Measurements from ENCODE around the gene NR2C1. TPM values are rescaled to one million over a fixed set of nuclear protein-coding genes. Genes with fewer than 3 reads are reported as not detected.
"Not testable (repeated sequence)": the region's sequence is repeated elsewhere in the genome, so short reads cannot be mapped to it uniquely, and the experiment has no call there.

NR2C1 gene
- total RNA-seq, 4 donors from 2014 or later, result 11.3 to 61.9 (median 25.7) TPM

DNA sequence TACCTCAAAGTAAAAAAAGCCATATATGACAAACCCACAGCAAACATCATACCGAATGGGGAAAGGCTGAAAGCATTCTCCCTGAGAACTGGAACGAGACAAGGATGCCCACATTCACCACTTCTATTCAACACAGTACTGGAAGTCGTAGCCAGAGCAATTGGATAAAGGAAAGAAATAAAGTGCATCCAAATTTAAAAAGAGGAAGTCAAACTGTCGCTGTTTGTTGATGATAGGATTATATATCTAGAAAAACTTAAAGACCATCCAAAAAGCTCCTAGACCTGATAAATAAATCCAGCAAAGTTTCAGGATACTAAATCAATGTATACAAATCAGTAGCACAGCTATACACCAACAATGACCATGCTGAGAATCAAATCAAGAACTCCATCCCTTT, 75.1 kb downstream of the NR2C1 start:
- 54 to 73% methylated on average over 4 of the region's 4 CpGs for WGBS, 2 donors
- intact Hi-C loops (cut with DNase I; ENCODE audit: low total_unique reads), result no loop called here
- TF ChIP-seq POLR2A (IDR thresholded peaks at IDR 0.05), result no peak
- TF ChIP-seq CTCF (IDR thresholded peaks at IDR 0.05), result no peak
- DNase-seq (ENCODE audit: low spot score in 2 of 2), result no peak
- H3K4me3 ChIP-seq (ENCODE audit: low read depth, poor library complexity, severe bottlenecking), result no peak overlapping the region

GRCh38 chr12:94997726-94998125, 75.7 kb downstream of the NR2C1 start:
- no peak for DNase-seq (ENCODE audit: low spot score in 2 of 2)
- no peak overlapping the region for H3K4me3 ChIP-seq (ENCODE audit: low read depth, poor library complexity, severe bottlenecking)
- no peak for TF ChIP-seq CTCF (IDR thresholded peaks at IDR 0.05)
- intact Hi-C loops (cut with DNase I; ENCODE audit: low total_unique reads), result no loop called here

- 91% methylated on average over 6 of the region's 6 CpGs for WGBS, 2 donors
- DNase-seq (ENCODE audit: low spot score in 2 of 2), result no peak
- no peak overlapping the region for H3K4me3 ChIP-seq (ENCODE audit: low read depth, poor library complexity, severe bottlenecking)
- TF ChIP-seq CTCF (IDR thresholded peaks at IDR 0.05), result no peak
- no peak for TF ChIP-seq POLR2A (IDR thresholded peaks at IDR 0.05)
- intact Hi-C loops (cut with DNase I; ENCODE audit: low total_unique reads), result no loop called here
Observed at GRCh38 chr12:94997061-94997460, 76.4 kb downstream of the NR2C1 start.

- intact Hi-C loops (cut with DNase I; ENCODE audit: low total_unique reads), result no loop called here
- 36 to 53% methylated on average over 2 of the region's 2 CpGs for WGBS, 2 donors
- DNase-seq (ENCODE audit: low spot score in 2 of 2), result no peak
- no peak for TF ChIP-seq CTCF (IDR thresholded peaks at IDR 0.05)
- no peak for TF ChIP-seq POLR2A (IDR thresholded peaks at IDR 0.05)
- no peak overlapping the region for H3K4me3 ChIP-seq (ENCODE audit: low read depth, poor library complexity, severe bottlenecking)
Observed at GRCh38 chr12:94994312-94994711, 79.1 kb downstream of the NR2C1 start.

DNA sequence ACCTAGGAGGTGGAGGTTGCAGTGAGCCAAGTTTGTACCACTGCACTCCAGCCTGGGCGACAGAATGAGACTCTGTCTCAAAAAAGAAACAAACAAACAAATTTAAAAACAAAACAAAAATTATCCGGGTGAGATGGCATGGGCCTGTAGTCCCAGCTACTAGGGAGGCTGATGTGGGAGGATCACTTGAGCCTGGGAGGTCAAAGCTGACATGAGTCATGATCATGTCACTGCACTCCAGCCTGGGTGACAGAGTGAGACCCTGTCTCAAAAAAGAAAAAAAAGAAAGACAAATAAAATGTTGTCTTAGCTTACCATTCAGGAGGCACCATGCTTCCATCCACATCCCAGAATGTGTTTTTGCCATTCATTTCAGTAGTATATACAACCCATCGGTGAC, 79.6 kb downstream of the NR2C1 start:
- DNase-seq (ENCODE audit: low spot score in 2 of 2); intact Hi-C loops (cut with DNase I; ENCODE audit: low total_unique reads): not testable (repeated sequence)
- WGBS, 2 donors, result 81 to 82% methylated on average over 3 of the region's 3 CpGs

DNA sequence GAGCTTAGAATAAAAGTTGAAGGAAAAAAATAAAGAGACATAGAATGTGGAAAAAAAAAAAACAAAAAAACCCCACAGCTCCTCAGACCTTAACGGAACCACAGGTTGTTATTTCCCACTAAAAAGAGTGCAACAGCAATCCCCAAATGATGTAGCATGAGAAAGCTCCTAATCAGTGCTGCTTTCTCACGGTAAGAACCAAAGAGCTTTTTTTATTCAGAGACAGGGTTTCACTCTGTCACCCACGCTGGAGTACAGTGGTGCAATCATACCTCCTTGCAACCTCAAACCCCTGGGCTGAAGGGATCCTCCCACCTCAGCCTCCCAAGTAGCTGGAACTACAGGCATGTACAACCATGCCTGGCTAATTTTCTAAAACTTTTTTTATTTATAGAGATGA, 83.2 kb downstream of the NR2C1 start:
- WGBS, 2 donors, result 87 to 96% methylated on average over 3 of the region's 3 CpGs
- no peak overlapping the region for H3K4me3 ChIP-seq (ENCODE audit: low read depth, poor library complexity, severe bottlenecking)
- intact Hi-C loops (cut with DNase I; ENCODE audit: low total_unique reads), result no loop called here
- TF ChIP-seq CTCF (IDR thresholded peaks at IDR 0.05) (no peak), POLR2A (IDR thresholded peaks at IDR 0.05) (no peak)
- no peak for DNase-seq (ENCODE audit: low spot score in 2 of 2)

More for the DNA sequence above, 79.6 kb downstream of the NR2C1 start:
- H3K4me3 ChIP-seq (ENCODE audit: low read depth, poor library complexity, severe bottlenecking), result not testable (repeated sequence)

Measured in lower leg skin (tissue), 4 donors.